ENCODE results near the gene MED25.

DNA sequence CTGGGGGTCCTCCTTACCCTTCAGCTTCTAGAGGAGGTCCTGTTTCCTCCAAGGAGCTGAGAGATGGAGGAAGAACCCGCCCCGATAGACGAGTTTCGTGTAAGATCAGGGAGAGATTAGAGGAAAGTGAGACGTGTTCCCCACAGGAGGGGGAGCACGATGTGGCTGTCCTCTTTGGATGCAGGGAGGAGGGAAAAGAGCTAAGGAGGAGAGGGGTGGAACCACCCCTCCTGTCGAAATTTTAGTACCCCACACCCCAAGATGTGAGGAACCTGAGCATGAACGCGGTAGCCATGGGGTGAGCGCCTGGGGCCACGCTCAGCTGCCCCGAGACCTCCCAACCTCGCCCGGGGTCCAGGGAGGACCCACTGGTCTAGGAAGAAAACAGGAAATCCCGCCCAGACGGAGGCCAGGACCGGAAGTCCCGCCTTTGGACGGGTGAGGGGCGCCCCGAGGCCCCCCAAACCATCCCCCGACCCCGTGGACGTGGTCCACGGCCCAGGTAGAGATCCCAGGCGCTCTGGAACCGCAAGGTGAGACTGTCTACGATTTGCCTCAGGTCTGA is 57.9 kb downstream of the MED25 start:
- TF ChIP-seq, protein P1, sequence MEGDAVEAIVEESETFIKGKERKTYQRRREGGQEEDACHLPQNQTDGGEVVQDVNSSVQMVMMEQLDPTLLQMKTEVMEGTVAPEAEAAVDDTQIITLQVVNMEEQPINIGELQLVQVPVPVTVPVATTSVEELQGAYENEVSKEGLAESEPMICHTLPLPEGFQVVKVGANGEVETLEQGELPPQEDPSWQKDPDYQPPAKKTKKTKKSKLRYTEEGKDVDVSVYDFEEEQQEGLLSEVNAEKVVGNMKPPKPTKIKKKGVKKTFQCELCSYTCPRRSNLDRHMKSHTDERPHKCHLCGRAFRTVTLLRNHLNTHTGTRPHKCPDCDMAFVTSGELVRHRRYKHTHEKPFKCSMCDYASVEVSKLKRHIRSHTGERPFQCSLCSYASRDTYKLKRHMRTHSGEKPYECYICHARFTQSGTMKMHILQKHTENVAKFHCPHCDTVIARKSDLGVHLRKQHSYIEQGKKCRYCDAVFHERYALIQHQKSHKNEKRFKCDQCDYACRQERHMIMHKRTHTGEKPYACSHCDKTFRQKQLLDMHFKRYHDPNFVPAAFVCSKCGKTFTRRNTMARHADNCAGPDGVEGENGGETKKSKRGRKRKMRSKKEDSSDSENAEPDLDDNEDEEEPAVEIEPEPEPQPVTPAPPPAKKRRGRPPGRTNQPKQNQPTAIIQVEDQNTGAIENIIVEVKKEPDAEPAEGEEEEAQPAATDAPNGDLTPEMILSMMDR (IDR thresholded peaks at IDR 0.05) = no peak
- TF ChIP-seq POLR2A (IDR thresholded peaks at IDR 0.05) = no peak
